Endothelial cell of umbilical vein (primary cell): ENCODE results near the gene NUPR1.

Experiments
- CTCF ChIP-seq, 2 donors: IDR thresholded peaks; 1 replicate in 1 of 2; 2 replicates in 1 of 2; pipeline ENCODE4 v1.5.1; 2011; ENCODE audit warnings: low read length in 2 of 2, mild to moderate bottlenecking in 2 of 2, moderate library complexity in 2 of 2, control low read depth in 1 of 2, inconsistent platforms in 1 of 2, low read depth in 1 of 2; ENCODE audit not compliant: insufficient read depth in 1 of 2; ENCODE audit errors: extremely low read depth in 1 of 2
- EZH2 ChIP-seq: IDR thresholded peaks from 2 replicates; pipeline ENCODE4 v1.6.1; 2012; ENCODE audit warnings: borderline replicate concordance, low read depth, mild to moderate bottlenecking, moderate library complexity, low read length, inconsistent platforms; ENCODE audit not compliant: severe bottlenecking
- JUN ChIP-seq: IDR thresholded peaks from 2 replicates; pipeline ENCODE4 v1.6.1; 2011; ENCODE audit warnings: borderline replicate concordance, low read depth; ENCODE audit not compliant: insufficient read length, insufficient read depth
- POLR2A ChIP-seq: IDR thresholded peaks from 2 replicates; pipeline ENCODE4 v1.6.1; 2012; ENCODE audit warnings: low read depth, mild to moderate bottlenecking, control low read depth, low read length
- POLR2AphosphoS5 ChIP-seq: IDR thresholded peaks from 2 replicates; pipeline ENCODE4 v1.6.1; 2012; ENCODE audit warnings: low read depth, mild to moderate bottlenecking, control low read depth, low read length, moderate library complexity; ENCODE audit not compliant: insufficient read depth

DNA sequence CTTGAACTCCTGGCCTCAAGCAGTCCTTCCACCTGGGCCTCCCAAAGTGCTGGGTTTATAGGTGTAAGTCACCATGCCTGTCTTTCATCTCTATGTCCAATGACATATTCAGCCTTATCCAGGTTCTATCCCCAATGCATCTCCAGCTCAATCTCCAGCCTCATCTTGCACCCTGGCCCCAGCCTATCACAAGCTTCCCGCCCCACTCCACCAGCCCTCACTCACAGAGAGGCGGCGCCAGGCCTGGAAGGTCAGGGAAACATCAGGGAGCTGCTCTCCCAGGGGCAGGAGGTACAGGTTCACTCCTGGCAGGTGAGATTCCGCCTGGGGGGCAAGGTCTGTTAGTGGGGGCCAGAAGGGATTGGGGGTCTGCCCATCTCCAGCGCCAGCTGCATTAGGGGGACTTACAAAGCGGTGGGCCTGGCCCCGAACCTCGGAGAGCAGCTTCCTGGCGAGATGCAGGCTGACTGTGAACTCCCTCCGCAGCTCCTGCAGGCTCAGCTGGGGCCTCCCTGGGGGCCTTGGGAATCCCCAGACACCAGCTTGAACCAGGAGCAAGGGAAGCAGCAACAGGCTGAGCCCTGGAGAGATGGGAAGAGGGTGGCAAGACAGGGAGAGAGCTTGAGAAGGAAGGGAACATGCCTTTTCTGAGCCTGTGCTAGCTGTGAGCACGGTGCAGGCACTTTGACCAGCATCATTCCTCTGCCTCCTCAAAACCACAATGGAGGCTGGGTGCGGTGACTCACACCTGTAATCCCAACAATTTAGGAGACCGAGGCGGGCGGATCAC is 35.1 kb downstream of the NUPR1 start:
- no peak for TF ChIP-seq CTCF (IDR thresholded peaks at IDR 0.05; ENCODE audit: extremely low read depth in 1 of 2, insufficient read depth in 1 of 2, low read depth in 1 of 2, low read length in 2 of 2)
- no peak for TF ChIP-seq POLR2A
- no peak for TF ChIP-seq JUN
- TF ChIP-seq POLR2AphosphoS5: no peak
- no peak for TF ChIP-seq EZH2
